Measurements from ENCODE around the gene MAGEA6. TPM values are rescaled to one million over a fixed set of nuclear protein-coding genes. Genes with fewer than 3 reads are reported as not detected.
"Not testable (repeated sequence)": the region's sequence is repeated elsewhere in the genome, so short reads cannot be mapped to it uniquely, and the experiment has no call there.

The MAGEA6 gene
- total RNA-seq, 1 experiment from 2014 or later, result 0.57 TPM

- in situ Hi-C loops (cut with HindIII; ENCODE audit: low pct_unique_long_range_greater_than_20kb, low sequenced_read_pairs); DNase-seq (ENCODE audit: low read depth, low spot score); intact Hi-C loops (cut with micrococcal nuclease; ENCODE audit: unreplicated experiment); H3K27ac ChIP-seq (ENCODE audit: low read length); H3K36me3 ChIP-seq (ENCODE audit: control insufficient read depth, insufficient read depth, low read length); H3K9me3 ChIP-seq (ENCODE audit: control insufficient read depth, insufficient read depth, low read depth, low read length); H3K27me3 ChIP-seq (ENCODE audit: control insufficient read depth, insufficient read depth, low read length); POLR2A ChIA-PET; H3K4me3 ChIP-seq (ENCODE audit: low read depth in 2 of 2, low read length in 2 of 2); H3K4me1 ChIP-seq (ENCODE audit: control insufficient read depth, insufficient read depth, low read length); CTCF ChIA-PET; BruUV-seq (replicated peaks): not testable (repeated sequence)
- peak; percentile 72 for ATAC-seq
These were observed 17.6 kb upstream of the MAGEA6 start for GRCh38 chrX:152787062-152787461.

DNA sequence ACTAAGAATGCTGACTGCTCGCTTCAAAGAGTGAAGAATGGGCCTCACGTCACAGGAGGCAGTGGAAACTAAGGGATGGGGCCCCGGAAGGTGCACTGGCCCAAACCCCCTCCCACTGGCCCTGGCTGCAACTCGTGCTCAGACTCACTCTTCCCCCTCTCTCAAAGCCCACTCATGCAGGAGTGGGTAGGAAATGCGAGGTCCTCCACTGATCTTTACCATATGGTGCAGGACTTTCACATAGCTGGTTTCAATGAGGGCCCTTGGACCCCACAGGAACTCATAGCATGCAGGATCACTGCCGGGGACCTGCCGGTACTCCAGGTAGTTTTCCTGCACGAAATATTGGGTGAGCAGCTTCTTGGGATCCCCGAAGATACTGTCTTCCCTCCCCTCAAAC is 2.9 kb downstream of the MAGEA6 start:
- H3K4me1 ChIP-seq (ENCODE audit: control insufficient read depth, insufficient read depth, low read length); POLR2A ChIA-PET; CTCF ChIA-PET; H3K27me3 ChIP-seq (ENCODE audit: control insufficient read depth, insufficient read depth, low read length); DNase-seq (ENCODE audit: low read depth, low spot score); in situ Hi-C loops (cut with HindIII; ENCODE audit: low pct_unique_long_range_greater_than_20kb, low sequenced_read_pairs); intact Hi-C loops (cut with micrococcal nuclease; ENCODE audit: unreplicated experiment); ATAC-seq; BruUV-seq (replicated peaks); H3K27ac ChIP-seq (ENCODE audit: low read length); H3K4me3 ChIP-seq (ENCODE audit: low read depth in 2 of 2, low read length in 2 of 2); H3K36me3 ChIP-seq (ENCODE audit: control insufficient read depth, insufficient read depth, low read length); H3K9me3 ChIP-seq (ENCODE audit: control insufficient read depth, insufficient read depth, low read depth, low read length): not testable (repeated sequence)

DNA sequence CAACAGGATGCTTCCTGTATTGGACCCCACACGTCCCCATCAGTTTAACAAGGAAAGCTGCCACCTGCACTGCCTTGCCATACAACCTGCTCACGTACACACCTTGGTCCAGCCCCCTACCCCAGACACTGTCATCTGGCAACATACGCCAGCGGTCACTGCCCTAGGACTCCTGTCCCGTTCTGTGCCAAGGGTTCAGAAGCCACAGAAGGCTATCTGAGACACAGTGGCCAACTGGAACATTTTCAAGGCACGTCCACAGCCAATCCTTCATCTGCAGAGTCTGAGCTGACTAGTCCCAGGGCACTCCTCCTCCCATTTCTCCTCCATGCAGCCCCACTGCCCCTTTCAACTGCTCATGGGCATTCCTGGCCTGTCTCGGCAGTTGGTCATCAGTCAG is 7.9 kb downstream of the MAGEA6 start:
- ATAC-seq; intact Hi-C loops (cut with micrococcal nuclease; ENCODE audit: unreplicated experiment); H3K4me3 ChIP-seq (ENCODE audit: low read depth in 2 of 2, low read length in 2 of 2); H3K9me3 ChIP-seq (ENCODE audit: control insufficient read depth, insufficient read depth, low read depth, low read length); in situ Hi-C loops (cut with HindIII; ENCODE audit: low pct_unique_long_range_greater_than_20kb, low sequenced_read_pairs); H3K36me3 ChIP-seq (ENCODE audit: control insufficient read depth, insufficient read depth, low read length); H3K27me3 ChIP-seq (ENCODE audit: control insufficient read depth, insufficient read depth, low read length); BruUV-seq (replicated peaks); POLR2A ChIA-PET; CTCF ChIA-PET; H3K27ac ChIP-seq (ENCODE audit: low read length); DNase-seq (ENCODE audit: low read depth, low spot score); H3K4me1 ChIP-seq (ENCODE audit: control insufficient read depth, insufficient read depth, low read length): not testable (repeated sequence)

GRCh38 chrX:152759544-152759943 is 9.9 kb downstream of the MAGEA6 start:
- H3K9me3 ChIP-seq (ENCODE audit: control insufficient read depth, insufficient read depth, low read depth, low read length); H3K27me3 ChIP-seq (ENCODE audit: control insufficient read depth, insufficient read depth, low read length); H3K27ac ChIP-seq (ENCODE audit: low read length); in situ Hi-C loops (cut with HindIII; ENCODE audit: low pct_unique_long_range_greater_than_20kb, low sequenced_read_pairs); H3K4me1 ChIP-seq (ENCODE audit: control insufficient read depth, insufficient read depth, low read length); CTCF ChIA-PET; DNase-seq (ENCODE audit: low read depth, low spot score); POLR2A ChIA-PET; H3K4me3 ChIP-seq (ENCODE audit: low read depth in 2 of 2, low read length in 2 of 2); BruUV-seq (replicated peaks); ATAC-seq; H3K36me3 ChIP-seq (ENCODE audit: control insufficient read depth, insufficient read depth, low read length); intact Hi-C loops (cut with micrococcal nuclease; ENCODE audit: unreplicated experiment): not testable (repeated sequence)

GRCh38 chrX:152758918-152759317 is 10.6 kb downstream of the MAGEA6 start, which contains the start of gene CSAG3:
TSS of gene CSAG3 (plus strand) at chrX:152759218.
- DNase-seq (ENCODE audit: low read depth, low spot score); H3K4me1 ChIP-seq (ENCODE audit: control insufficient read depth, insufficient read depth, low read length); H3K27ac ChIP-seq (ENCODE audit: low read length); BruUV-seq (replicated peaks); intact Hi-C loops (cut with micrococcal nuclease; ENCODE audit: unreplicated experiment); ATAC-seq; H3K27me3 ChIP-seq (ENCODE audit: control insufficient read depth, insufficient read depth, low read length); H3K4me3 ChIP-seq (ENCODE audit: low read depth in 2 of 2, low read length in 2 of 2); in situ Hi-C loops (cut with HindIII; ENCODE audit: low pct_unique_long_range_greater_than_20kb, low sequenced_read_pairs); H3K36me3 ChIP-seq (ENCODE audit: control insufficient read depth, insufficient read depth, low read length); H3K9me3 ChIP-seq (ENCODE audit: control insufficient read depth, insufficient read depth, low read depth, low read length); CTCF ChIA-PET; POLR2A ChIA-PET: not testable (repeated sequence)

GRCh38 chrX:152754871-152755270 is 14.6 kb downstream of the MAGEA6 start:
- POLR2A ChIA-PET; H3K4me1 ChIP-seq (ENCODE audit: control insufficient read depth, insufficient read depth, low read length); ATAC-seq; intact Hi-C loops (cut with micrococcal nuclease; ENCODE audit: unreplicated experiment); in situ Hi-C loops (cut with HindIII; ENCODE audit: low pct_unique_long_range_greater_than_20kb, low sequenced_read_pairs); CTCF ChIA-PET; H3K27me3 ChIP-seq (ENCODE audit: control insufficient read depth, insufficient read depth, low read length); H3K36me3 ChIP-seq (ENCODE audit: control insufficient read depth, insufficient read depth, low read length); H3K27ac ChIP-seq (ENCODE audit: low read length); DNase-seq (ENCODE audit: low read depth, low spot score); BruUV-seq (replicated peaks); H3K4me3 ChIP-seq (ENCODE audit: low read depth in 2 of 2, low read length in 2 of 2); H3K9me3 ChIP-seq (ENCODE audit: control insufficient read depth, insufficient read depth, low read depth, low read length): not testable (repeated sequence)

DNA sequence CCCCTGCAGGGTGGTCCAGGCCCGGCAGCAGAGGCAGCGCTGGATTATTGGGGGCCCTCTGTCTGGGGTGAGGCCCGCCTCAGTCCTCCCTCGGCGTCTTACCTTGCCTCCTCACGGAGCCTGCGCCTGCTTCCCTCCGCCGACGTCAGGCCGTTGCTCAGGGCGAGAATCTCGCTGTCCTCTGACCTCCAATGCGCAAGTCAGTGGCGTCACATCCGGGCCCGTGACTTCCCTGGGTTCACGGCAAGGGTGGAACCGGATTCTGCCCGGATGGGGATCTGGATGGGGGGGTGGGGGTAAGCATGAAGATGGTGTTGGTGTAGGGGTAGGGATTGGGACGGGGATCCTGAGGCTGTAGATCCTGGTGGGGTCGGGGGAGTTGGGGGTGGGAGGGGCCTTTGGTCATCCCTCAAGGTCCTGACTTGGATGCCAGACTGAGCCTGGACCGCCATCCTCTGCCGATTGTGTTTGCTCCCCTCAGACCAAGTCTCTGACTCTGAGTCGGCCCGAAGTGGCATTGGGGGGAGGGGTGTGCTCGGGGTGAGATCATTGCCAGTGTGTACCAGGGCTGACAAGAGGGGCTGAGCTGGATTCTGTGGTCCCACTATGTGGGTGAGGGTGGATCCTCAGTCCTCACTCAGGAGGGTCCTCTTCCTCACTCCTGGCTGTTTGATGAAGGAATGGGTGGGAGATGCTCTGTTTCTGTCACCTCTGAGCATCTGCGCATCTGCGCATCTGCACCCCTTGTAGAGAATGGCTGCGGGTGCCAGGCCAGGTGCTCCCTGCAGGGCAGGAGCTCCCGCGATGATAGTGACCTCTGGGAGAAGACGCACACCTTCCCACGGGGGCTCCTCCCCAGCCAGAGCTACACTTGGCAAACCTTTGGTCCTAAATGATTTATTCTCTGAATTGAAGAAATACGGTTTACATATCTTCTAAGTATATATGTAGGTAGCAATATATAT is 15.5 kb downstream of the MAGEA6 start, which contains the start of gene MAGEA2:
TSS of gene MAGEA2 (minus strand) at position 157 of the 965 bp plus-strand sequence. CDS start 2,479 bp downstream, outside the sequence.
- intact Hi-C loops (cut with micrococcal nuclease; ENCODE audit: unreplicated experiment); BruUV-seq (replicated peaks); H3K4me3 ChIP-seq (ENCODE audit: low read depth in 2 of 2, low read length in 2 of 2); H3K36me3 ChIP-seq (ENCODE audit: control insufficient read depth, insufficient read depth, low read length); H3K27me3 ChIP-seq (ENCODE audit: control insufficient read depth, insufficient read depth, low read length); CTCF ChIA-PET; ATAC-seq; DNase-seq (ENCODE audit: low read depth, low spot score); H3K4me1 ChIP-seq (ENCODE audit: control insufficient read depth, insufficient read depth, low read length); H3K9me3 ChIP-seq (ENCODE audit: control insufficient read depth, insufficient read depth, low read depth, low read length); H3K27ac ChIP-seq (ENCODE audit: low read length); POLR2A ChIA-PET; in situ Hi-C loops (cut with HindIII; ENCODE audit: low pct_unique_long_range_greater_than_20kb, low sequenced_read_pairs): not testable (repeated sequence)
